ENCODE results near the gene CST2.

- no peak for TF ChIP-seq POLR2A (IDR thresholded peaks at IDR 0.05; ENCODE audit: low read depth, low read length)
- no peak for TF ChIP-seq POU2F2 (IDR thresholded peaks at IDR 0.05; ENCODE audit: low read depth, low read length)
- TF ChIP-seq POLR2AphosphoS5 (IDR thresholded peaks at IDR 0.05; ENCODE audit: low read depth, low read length): no peak
Measured at GRCh38 chr20:23835716-23836115, 9.2 kb upstream of the CST2 start.
